NCI-H526 treated with DMSO at 0.1 percent for 48 hours (cell line): ENCODE results near the gene ANKRD44.

Experiments used
- DNase-seq: peaks from one replicate; lab custom pipeline; 2025; lab: John Stamatoyannopoulos, UW

The ANKRD44 gene

DNA sequence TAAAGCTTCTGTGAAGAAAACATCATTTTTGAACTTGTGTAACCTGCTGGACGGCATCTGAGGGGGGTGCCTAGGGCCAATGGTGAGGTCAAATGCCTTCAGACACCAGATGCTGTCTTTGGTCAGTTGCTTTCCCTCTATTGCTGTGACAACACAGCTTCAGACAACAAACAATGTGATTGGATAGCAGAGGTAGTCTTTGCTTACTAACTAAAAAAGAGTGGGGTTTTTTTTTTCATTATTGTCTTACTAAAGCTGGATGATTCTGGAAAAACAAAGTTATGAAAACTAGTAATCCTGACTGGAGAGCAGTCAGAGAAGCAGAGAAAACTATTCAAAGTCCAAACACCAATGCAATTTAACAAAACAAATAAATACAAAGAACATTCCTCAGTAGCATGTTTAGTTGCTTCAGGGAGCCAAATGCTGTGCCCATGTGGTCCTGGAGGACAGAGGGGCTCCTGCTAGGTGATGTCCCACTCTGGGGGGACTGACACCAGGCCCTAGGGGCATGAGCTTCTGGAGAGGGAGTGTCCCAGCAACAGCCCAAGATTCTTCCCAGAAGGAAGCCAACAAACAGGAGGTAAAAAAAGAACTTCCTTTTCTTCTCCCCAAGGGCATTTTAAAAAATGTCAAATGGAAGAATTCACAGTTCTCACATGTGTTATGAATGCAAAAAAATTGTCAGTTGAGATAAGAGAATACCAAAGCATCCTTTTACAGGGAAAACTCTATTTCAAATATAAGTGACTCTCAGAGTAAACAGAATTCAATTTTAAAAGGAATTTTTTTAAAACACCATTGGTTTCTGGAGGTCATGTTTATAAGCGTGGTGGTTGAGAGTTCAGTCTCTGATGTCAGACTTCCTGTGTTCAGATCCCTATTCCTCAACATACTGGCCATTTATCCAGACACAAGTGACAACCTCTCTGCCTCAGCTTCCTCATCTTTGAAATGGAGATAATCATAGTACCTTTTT, 203.0 kb downstream of the ANKRD44 start:
- DNase-seq, result no peak

DNA sequence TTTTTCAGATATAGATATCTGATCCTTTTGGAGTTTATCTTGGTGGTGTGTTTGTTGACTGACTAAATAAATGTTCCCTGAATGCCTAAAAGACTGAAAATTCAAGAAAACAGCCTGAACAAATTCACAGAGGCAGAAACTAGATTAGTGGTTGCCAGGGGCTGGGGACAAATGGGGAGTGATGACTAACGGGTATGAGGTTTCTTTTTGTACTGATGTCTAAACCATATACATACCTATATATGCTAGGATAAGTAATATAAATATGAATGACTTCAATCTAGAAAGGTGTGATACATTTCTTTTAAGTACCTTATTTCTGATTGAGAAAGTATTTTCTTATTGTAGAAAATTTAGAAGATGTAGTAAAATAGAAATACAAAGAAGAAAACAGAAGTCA, 207.2 kb downstream of the ANKRD44 start:
- no peak for DNase-seq

- DNase-seq, result peak; percentile 8
Measured at GRCh38 chr2:197102231-197102630, 208.3 kb downstream of the ANKRD44 start.

- no peak for DNase-seq
Measured at GRCh38 chr2:197101519-197101918, 209.1 kb downstream of the ANKRD44 start.

GRCh38 chr2:197097578-197098366, 212.8 kb downstream of the ANKRD44 start:
- no peak for DNase-seq

DNA sequence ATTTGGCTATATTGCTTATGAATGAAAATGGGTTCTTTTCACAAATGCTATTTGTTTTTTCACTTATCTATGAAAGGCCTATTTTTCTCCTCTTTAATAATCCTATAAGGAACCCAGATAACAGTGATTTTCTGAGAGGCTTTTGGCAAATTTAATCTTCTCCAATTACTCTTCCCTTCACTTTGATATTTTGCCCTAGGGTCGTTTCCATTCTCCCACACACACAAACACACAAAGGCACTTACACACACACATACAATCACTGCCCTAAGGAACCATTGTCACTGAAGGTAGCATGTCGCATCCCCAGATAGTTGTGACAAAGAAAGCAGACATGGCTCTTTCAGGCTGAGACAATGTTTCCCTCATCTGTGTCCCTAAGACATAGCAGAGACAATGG, 213.9 kb downstream of the ANKRD44 start:
- no peak for DNase-seq

- DNase-seq, result no peak
Measured at GRCh38 chr2:197092431-197092830, 218.1 kb downstream of the ANKRD44 start.

DNA sequence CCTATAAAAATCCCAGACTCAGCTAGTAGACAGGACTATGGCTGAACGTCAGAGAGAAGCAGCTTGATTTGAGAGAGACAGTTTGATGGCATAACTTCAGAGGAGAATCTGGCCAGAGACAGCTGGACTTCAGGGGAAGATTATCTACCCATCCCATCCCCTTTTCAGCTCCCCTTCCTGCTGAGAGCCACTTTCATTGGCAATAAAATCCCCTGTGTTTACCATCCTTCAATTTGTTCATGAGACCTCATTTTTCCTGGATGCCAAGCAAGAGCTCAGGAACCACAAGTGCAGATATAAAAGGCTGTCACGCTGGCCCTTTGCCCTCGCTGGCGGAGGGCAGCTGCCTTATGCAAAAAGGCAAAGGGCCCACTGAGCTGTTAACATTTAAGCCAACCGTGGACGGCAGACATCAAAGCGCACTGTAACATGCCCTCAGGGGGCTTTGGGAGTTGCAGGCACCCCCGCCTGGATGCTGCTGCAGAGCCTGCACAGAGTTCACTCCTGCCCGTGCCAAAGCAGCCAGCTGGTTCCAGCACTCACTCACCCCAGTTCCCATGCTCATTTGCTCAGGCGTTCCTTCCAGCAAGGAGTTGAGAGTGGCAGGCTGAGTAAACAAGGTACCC, 219.7 kb downstream of the ANKRD44 start:
- no peak for DNase-seq

DNA sequence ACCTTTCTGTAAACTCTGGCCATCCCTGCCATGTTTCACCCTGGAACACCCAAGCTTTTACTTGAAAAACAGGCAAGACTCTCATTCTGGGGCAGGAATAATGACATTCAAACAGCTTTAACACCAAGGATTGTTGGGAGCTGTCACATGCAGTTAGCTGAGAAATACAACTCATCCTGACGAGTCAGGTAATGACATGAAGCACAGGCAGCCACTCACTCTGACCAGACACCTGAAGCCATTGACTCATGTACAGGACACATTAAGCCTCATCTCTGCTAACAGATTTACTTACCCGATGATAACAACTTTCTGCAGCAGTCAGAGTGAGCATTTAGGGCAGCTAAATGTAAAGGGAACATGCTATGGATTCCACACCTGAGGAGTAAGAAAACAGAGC, 220.9 kb downstream of the ANKRD44 start:
- no peak for DNase-seq

GRCh38 chr2:197088694-197089093, 221.9 kb downstream of the ANKRD44 start:
- DNase-seq, result no peak

DNA sequence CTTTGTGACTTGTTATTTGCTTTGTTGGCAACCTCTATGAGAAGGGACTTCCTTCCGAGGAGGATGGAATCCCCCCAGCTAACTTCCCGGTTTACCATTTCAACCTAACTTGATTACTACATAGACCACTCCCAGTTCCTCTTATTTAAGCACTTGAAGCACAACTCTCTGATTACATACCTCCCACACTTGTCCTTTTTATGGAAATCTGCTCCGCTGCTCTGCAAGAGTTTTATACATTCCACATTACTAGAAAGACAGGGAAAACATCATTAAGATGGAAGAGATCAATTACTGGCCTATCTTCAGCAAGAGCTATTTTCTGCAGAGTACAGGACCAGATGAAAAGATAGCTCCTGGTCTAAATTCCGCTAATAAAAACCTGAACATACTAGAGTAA, 224.1 kb downstream of the ANKRD44 start:
- no peak for DNase-seq

DNA sequence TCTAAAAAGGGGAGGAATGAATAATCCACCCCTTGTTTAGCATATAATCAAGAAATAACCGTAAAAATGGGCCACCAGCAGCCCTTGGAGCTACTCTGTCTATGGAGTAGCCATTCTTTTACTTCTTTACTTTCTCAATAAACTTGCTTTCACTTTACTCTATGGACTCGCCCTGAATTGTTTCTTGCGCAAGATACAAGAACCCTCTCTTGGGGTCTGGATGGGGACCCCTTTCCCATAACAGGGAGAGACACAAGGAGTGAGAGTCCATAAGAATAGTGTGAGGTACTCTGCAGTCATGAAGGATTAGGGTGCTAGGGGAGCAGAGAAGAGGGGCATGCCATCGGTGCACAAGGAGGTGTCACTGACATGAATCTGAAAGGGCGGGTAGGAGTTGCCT, 224.9 kb downstream of the ANKRD44 start:
- DNase-seq, result no peak

DNA sequence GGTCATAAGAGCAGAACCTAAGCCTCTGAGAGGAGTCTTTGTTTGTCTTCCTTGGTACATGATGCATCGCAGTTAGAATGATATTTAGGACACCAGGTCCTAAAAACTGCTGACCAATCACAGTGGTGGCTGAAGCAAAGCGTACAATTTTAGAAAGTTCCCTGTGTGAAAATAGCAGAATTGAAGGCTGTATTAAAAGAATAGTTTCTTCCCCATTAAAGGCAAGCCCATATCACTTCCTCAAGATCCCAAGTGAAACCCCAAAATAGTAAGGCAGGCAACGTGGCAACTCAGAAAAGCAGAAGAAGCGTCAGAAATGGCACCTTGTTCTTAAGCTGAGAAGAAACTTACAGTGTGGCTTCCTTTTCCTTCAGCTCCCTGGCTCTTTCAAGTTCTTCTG, 229.3 kb downstream of the ANKRD44 start:
- no peak for DNase-seq

- no peak for DNase-seq
Measured at GRCh38 chr2:197080578-197081216, 229.9 kb downstream of the ANKRD44 start.

- no peak for DNase-seq
Measured at GRCh38 chr2:197079832-197080555, 230.6 kb downstream of the ANKRD44 start.

DNA sequence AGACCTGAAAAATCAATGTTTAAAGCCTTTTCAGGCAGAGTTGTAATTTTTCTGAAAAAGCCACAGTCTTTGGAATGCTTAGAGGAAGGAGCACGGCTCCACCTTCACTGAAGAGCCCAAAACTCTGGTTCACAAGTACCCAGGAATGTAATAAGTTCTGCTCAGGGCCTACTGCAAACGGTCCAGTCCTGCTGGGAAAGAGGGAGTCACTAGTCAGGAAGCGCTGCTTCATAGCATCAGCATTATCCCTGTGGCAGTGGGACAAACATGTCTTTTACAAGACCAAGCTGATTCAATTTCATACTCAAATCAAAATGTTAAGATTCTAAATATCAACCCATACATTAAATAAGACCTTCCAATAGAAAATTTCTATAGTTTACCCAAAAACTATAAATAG, 231.2 kb downstream of the ANKRD44 start:
- no peak for DNase-seq

- no peak for DNase-seq
Measured at GRCh38 chr2:197078535-197078934, 232.0 kb downstream of the ANKRD44 start.

DNA sequence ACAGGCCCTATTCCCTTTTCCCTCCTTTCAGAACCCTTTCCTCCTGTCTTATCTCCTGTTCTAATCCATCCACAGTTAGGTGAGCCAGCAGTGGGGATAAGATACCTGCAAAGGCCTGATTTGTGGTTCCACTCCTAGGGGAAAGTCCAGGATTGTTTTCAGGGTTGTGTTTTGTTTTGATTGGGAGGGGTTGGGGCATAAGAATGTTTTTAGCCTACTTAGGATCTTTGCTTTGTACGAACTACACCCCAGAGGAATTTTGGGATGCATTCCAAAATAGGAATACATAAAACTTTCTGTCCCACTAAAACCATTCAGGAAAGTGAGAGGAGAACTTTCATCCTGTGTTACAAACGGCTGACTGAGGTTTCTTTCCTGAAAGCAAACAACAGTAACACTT, 233.2 kb downstream of the ANKRD44 start:
- DNase-seq, result no peak

GRCh38 chr2:197076652-197077051, 233.9 kb downstream of the ANKRD44 start:
- DNase-seq, result no peak

- no peak for DNase-seq
Measured at GRCh38 chr2:197075754-197076337, 234.7 kb downstream of the ANKRD44 start.

DNA sequence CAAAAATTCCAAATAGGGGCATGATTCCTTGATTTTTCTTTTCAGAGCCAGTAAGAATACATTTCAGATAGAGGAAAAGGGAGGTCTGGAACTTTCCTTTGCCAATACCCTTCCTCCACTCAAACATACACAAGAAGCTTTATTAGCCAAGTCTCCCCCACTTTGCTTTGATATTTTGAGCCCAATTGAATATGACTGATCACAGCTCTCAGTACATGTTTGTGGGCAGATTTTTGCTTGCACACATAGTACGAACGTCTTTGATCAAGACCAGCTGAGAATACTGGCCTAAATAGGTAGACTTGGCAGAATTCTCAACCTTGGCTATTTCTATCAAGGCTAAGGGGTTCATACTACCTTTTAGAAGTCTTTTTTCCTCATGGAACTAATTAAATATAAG, 235.3 kb downstream of the ANKRD44 start:
- DNase-seq, result no peak
